ENCODE measurements around the gene LFNG. TPM values are rescaled to one million over a fixed set of nuclear protein-coding genes. Genes with fewer than 3 reads are reported as not detected.
A peak's percentile ranks its signal among the peaks of the same experiment; 100 is the strongest.

Gene LFNG
- total RNA-seq, 2 experiments from 2014 or later, result 96.7 to 99.8 TPM

GRCh38 chr7:2504889-2505375, 14.6 kb upstream of the LFNG start:
- ATAC-seq (ENCODE audit: poor library complexity) (no peak), DNase-seq (no peak)
- intact Hi-C loops (cut with DNase I, micrococcal nuclease), result no loop called here
- Mint-ChIP-seq H3K36me3 (ENCODE audit: low read depth) (no peaks in the 10 kb centered on the region), H3K9me3 (no peaks in the 10 kb centered on the region), H3K27me3 (no peaks in the 10 kb centered on the region), H3K4me1 (ENCODE audit: low read depth) (peaks cover 32% of the 10 kb centered on the region), H3K4me3 (no peak overlapping the region), H3K27ac (no peak overlapping the region)
- H3K4me3 ChIP-seq (ENCODE audit: low read length), result no peak overlapping the region
- H3K27ac ChIP-seq (ENCODE audit: low read depth in 1 of 2, low read length in 2 of 2), result no peak overlapping the region
- H3K9me3 ChIP-seq (ENCODE audit: control insufficient read depth in 1 of 2, insufficient read depth in 1 of 2, low read length in 2 of 2), result no peaks in the 10 kb centered on the region
- no peaks in the 10 kb centered on the region for H3K27me3 ChIP-seq (ENCODE audit: control insufficient read depth in 1 of 2, insufficient read depth in 2 of 2, low read length in 2 of 2)
- peaks cover 38% of the 10 kb centered on the region for H3K4me1 ChIP-seq (ENCODE audit: insufficient read depth, low read length)
- TF ChIP-seq CTCF (IDR thresholded peaks at IDR 0.05), result no peak
- no peaks in the 10 kb centered on the region for H3K36me3 ChIP-seq (ENCODE audit: insufficient read depth, low read length)
- ChIA-PET CTCF (no interaction called here), POLR2A (no interaction called here)

- peaks cover 37% of the 10 kb centered on the region for H3K4me1 Mint-ChIP-seq (ENCODE audit: low read depth)
- H3K9me3 ChIP-seq (ENCODE audit: control insufficient read depth in 1 of 2, insufficient read depth in 1 of 2, low read length in 2 of 2), result no peaks in the 10 kb centered on the region
- no peak for DNase-seq
- no peaks in the 10 kb centered on the region for H3K36me3 ChIP-seq (ENCODE audit: insufficient read depth, low read length)
- H3K27me3 Mint-ChIP-seq, result no peaks in the 10 kb centered on the region
- ChIA-PET POLR2A (no interaction called here), CTCF (no interaction called here)
- H3K27ac Mint-ChIP-seq, result no peak overlapping the region
- H3K27me3 ChIP-seq (ENCODE audit: control insufficient read depth in 1 of 2, insufficient read depth in 2 of 2, low read length in 2 of 2), result no peaks in the 10 kb centered on the region
- H3K4me3 Mint-ChIP-seq, result no peak overlapping the region
- no peak for TF ChIP-seq CTCF (IDR thresholded peaks at IDR 0.05)
- no peak for ATAC-seq (ENCODE audit: poor library complexity)
- H3K27ac ChIP-seq (ENCODE audit: low read depth in 1 of 2, low read length in 2 of 2), result no peak overlapping the region
- intact Hi-C loops (cut with DNase I, micrococcal nuclease), result no loop called here
- H3K4me1 ChIP-seq (ENCODE audit: insufficient read depth, low read length), result peaks cover 43% of the 10 kb centered on the region
- H3K4me3 ChIP-seq (ENCODE audit: low read length), result no peak overlapping the region
- H3K9me3 Mint-ChIP-seq, result no peaks in the 10 kb centered on the region
- H3K36me3 Mint-ChIP-seq (ENCODE audit: low read depth), result no peaks in the 10 kb centered on the region
These were observed 14.2 kb upstream of the LFNG start for GRCh38 chr7:2505401-2505800.

GRCh38 chr7:2507208-2507916, 12.2 kb upstream of the LFNG start:
- DNase-seq, result no peak
- H3K36me3 Mint-ChIP-seq (ENCODE audit: low read depth), result no peaks in the 10 kb centered on the region
- Histone ChIP-seq H3K4me3 (ENCODE audit: low read length) (no peak overlapping the region), H3K4me1 (ENCODE audit: insufficient read depth, low read length) (peaks cover 63% of the 10 kb centered on the region), H3K36me3 (ENCODE audit: insufficient read depth, low read length) (no peaks in the 10 kb centered on the region), H3K27me3 (ENCODE audit: control insufficient read depth in 1 of 2, insufficient read depth in 2 of 2, low read length in 2 of 2) (no peaks in the 10 kb centered on the region), H3K27ac (ENCODE audit: low read depth in 1 of 2, low read length in 2 of 2) (peak overlapping the region in 1 of 2 donors; percentile 84), H3K9me3 (ENCODE audit: control insufficient read depth in 1 of 2, insufficient read depth in 1 of 2, low read length in 2 of 2) (no peaks in the 10 kb centered on the region)
- H3K4me1 Mint-ChIP-seq (ENCODE audit: low read depth), result peaks cover 56% of the 10 kb centered on the region
- ChIA-PET CTCF (interaction anchor here (1.7 kb wide), 1 partner anchor 202 kb away, joined by 3 read pairs; no protein-coding TSS in a partner anchor), POLR2A (interaction anchor here (1.9 to 6.3 kb wide), 2 partner anchors 8 to 17 kb away, joined by 7 to 218 read pairs; partner anchors contain the start of gene LFNG)
- intact Hi-C loops (cut with DNase I, micrococcal nuclease), result no loop called here
- no peak for TF ChIP-seq CTCF (IDR thresholded peaks at IDR 0.05)
- ATAC-seq (ENCODE audit: poor library complexity), result no peak
- H3K9me3 Mint-ChIP-seq, result no peaks in the 10 kb centered on the region
- H3K27ac Mint-ChIP-seq, result peak overlapping the region; percentile 98
- H3K27me3 Mint-ChIP-seq, result no peaks in the 10 kb centered on the region
- no peak overlapping the region for H3K4me3 Mint-ChIP-seq
